GM21381 (cell line): ENCODE measurements around the gene PRKD1.
"Not testable (repeated sequence)": the region's sequence is repeated elsewhere in the genome, so short reads cannot be mapped to it uniquely, and the experiment has no call there.

ENCODE experiments used
- ATAC-seq: cut with Tn5 transposase; IDR thresholded peaks from one replicate; pipeline ENCODE4 v1.9.1; 2021; ENCODE audit warnings: mild to moderate bottlenecking, moderate library complexity; ENCODE audit not compliant: unreplicated experiment

PRKD1 gene

DNA sequence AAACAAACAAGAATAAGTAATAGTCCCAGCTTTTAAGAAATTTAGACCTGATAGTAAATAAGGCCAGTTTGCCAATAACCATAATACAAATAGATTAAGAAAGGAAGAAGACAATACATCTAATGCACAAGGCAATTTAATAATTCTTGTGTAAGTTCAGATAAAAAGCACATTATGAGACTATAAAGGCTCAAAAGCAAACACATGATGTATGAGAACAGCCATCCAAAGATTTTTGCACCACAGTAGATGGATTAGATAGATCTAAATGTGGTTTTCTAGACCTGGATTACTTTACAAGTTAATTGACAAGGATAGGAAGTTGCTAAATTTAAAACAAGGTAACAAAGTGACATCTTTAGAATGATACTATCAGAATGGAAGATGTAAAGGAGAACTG is 125.4 kb downstream of the PRKD1 start:
- ATAC-seq: no peak

GRCh38 chr14:29800961-29801360 is 126.7 kb downstream of the PRKD1 start:
- no peak for ATAC-seq

DNA sequence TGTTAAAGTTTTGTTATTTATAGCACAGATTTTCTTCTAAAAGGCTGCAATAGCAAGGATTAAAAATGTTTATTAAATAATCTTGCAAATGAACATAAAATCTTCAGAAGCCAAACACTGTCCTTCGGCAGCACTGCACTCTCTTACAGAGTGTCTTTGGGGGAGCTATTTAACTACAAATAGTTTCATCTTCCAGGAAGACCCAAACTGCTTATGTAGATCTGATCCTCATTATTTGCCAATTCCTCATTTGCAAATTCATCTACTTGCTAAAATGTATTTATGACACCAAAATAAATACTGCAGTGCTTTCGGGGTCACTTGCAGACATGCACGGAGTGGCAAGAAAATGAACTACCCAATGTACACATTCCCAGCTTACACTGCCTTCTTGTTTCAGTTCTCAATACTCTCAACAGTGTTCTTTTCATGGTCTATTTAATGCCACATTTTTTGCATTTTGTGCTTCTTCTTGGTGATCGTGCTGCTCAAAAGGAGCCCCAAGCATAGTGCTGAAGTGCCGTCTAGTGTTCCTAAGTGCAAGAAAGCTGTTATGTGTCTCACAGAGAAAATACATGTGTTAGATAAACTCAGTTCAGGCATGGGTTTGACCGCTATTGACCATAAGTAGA is 128.1 kb downstream of the PRKD1 start:
- ATAC-seq: peak; percentile 74

- no peak for ATAC-seq
These were observed 128.8 kb downstream of the PRKD1 start for GRCh38 chr14:29798811-29799210.

DNA sequence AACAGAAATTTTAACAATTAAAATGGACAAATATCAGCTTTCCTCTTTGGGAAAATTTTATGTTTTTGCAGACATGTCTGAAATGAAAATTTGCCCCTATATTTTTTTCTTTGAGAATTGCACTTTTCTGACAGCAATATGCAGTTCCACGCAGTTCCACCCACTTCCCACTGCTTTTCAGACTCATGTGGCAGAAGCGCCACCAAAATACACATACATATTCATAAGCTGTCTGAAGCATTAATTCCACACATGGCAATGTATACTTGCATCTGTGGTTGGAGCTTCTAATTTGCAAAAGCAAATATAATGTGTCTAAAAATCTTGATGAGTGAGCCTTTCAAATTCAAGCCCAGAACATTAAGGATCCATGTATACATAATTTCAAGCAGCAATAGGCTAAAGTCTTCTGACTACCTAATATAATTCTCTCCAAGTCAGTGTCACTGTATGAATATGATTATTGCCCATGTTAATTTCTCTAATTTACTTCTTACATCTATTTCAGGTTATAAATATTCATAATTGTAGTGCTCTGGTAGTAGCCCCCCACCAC is 129.5 kb downstream of the PRKD1 start:
- ATAC-seq: no peak

DNA sequence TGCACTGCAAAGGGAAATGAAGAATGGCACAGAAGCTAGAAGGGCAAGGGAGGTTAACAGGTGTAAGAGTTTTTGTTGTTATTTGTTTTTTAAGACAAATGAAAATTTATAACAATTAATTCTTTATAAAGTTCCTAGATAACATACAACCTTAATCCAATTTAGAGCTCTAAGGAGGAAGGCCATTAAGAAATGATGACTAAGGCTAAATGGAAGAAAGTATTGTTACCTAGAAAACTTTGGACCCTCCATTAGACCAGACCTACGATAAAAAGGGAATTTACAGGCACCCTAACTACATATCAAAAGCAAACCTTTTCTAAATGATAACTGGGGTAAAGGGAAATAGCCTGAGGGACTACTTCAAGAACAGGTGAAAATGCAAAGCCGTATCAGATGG is 130.8 kb downstream of the PRKD1 start:
- ATAC-seq: no peak

GRCh38 chr14:29789475-29789874 is 138.2 kb downstream of the PRKD1 start:
- no peak for ATAC-seq

GRCh38 chr14:29788093-29788492 is 139.6 kb downstream of the PRKD1 start:
- no peak for ATAC-seq

- ATAC-seq: no peak
These were observed 144.1 kb downstream of the PRKD1 start for GRCh38 chr14:29783556-29783955.

- no peak for ATAC-seq
These were observed 145.6 kb downstream of the PRKD1 start for GRCh38 chr14:29782041-29782440.

DNA sequence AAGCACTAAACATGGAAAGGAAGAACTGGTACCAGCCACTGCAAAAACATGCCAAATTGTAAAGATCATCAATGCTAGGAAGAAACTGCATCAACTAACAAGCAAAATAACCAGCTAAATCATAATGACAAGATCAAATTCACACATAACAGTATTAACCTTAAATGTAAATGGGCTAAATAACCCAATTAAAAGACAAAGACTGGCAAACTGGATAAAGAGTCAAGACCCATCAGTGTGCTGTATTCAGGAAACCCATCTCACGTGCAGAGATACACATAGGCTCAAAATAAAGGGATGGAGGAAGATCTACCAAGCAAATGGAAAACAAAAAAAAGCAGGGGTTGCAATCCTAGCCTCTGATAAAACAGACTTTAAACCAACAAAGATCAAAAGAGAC is 150.5 kb downstream of the PRKD1 start:
- ATAC-seq: not testable (repeated sequence)

DNA sequence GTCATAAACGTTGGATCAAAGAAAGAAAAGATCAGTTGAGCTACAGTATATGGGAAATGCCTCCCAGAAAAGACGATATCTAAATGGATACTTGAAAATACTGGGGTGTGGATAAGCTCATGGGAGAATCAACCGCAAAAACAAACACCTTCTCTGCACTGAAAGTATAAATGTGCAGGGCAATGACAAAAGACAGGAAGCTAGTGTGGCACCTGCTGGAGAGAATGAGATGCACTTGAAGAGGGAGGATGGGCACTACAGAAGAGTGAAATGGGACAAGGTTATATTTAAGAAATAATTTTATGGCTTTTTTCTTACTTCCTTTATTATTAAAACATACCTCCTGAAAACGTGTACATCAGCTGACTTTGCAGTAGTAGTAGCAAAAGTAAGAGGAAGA is 153.7 kb downstream of the PRKD1 start:
- no peak for ATAC-seq

GRCh38 chr14:29763342-29763858 is 164.2 kb downstream of the PRKD1 start:
- no peak for ATAC-seq

DNA sequence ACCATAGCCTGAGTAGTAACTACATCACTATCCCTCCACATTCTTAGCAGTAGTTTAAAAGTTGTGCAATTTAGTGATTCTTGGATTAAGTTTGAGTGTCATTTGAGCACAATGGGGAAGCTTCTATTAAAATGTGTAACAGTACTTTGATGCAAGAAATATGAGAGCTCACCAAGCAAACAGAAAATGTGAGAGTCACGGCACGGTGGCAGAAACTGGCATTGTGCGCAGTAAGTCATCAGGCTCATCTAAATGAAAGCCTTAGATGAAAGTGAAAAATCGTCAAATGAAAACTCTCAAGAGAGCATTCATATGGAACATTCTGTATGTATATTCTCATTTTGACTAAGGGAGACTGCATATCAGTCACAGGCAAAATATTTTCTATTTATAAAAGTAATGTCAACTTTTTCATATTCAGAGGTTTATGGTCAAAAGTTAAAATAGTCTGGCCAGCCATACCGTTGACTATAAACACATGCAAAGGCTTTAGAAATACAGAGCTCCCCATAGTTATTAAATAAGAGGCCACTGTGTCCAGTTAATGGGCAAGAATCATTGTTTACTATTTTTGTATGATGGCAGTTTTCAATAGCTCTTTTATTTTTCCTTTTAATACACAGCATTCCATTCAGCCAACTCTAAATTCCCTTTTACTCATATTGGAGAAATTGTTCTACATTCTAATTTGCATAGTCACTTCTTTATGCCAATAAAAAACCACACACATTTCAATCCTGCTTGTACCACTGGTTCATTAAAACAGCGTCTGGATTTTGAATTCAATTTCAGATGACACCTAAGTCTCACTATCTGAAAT is 167.9 kb downstream of the PRKD1 start:
- peak; percentile 87 for ATAC-seq

DNA sequence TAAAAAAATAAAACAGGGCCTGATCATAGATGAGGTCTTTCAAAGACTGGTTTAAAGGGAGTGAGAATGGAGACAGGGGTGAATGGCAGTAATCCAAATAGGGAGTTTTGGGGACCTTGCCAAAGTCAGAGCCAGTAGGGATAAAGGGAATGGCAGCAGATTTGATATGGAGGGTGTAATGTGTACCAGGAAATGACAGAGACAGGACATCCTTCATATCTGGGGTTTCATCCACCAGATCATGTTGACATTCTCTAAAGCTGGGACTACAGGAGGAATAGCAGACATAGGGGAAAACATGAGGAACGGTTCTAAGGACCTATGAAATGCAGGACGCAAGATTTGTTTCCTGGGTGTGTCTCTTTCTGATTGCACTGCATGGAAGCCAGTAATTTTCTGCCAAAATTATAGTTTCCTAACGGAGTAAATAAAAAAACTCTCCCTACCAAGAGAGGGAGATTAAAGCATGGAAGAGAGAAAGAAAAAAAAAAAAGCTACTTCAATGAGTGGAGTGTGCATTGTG is 169.9 kb downstream of the PRKD1 start:
- ATAC-seq: no peak

GRCh38 chr14:29757188-29757680 is 170.4 kb downstream of the PRKD1 start:
- ATAC-seq: no peak

DNA sequence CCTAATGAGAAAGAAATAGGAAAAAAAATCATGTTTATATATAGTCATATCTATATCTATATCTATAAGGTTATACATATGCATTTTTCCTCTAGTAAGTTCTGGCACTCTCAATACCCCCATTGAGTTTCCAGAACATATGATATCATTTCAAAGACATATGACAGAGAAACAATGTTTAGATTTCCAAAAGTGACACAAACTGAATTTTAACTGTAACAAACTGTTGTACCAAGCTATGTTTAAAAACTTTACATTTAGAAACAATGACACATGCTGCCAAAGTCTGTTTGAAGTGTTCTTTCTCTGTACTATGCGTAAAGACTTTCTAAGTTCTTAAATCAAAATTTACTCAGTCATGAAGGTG is 171.6 kb downstream of the PRKD1 start:
- ATAC-seq: no peak

DNA sequence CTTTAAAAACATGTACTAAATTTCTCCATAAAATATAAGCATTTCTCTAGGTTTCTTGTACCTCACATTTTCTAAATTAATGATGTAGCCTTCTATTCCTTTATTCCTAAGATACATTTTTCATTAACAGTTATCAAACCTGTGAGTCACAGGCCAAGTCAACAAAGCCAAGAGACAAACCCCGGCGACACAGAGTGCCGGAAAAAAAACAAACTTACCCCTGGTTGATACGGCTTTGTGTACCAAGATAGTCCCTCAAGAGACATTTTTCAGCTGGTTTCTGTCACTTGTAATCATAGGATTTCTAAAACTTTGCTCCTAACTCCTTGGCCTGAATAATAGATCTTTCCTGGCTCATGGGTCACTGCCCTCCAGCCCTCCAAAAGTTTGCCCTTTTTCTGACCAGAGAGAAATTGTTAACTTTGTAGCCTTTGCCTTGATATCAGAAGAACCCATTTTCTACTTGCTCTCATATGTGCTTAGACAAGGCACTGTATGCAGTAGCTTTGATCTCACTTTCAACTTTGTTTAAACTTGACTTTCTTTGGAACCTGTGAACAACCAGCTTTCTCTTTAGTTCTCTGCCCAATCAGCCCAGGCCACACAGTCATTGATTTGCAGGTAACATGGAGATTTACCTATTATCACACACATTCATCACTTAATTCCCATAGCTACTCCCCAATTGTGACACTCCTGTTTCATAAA is 172.2 kb downstream of the PRKD1 start:
- no peak for ATAC-seq

GRCh38 chr14:29754134-29754533 is 173.5 kb downstream of the PRKD1 start:
- no peak for ATAC-seq

- ATAC-seq: no peak
These were observed 175.3 kb downstream of the PRKD1 start for GRCh38 chr14:29752221-29752923.
